Activated naive CD4-positive, alpha-beta T cell (primary cell): ENCODE measurements around the gene CDH6.

Experiments used
- DNase-seq, 4 experiments: peaks; one replicate each; lab custom pipeline; 2025; lab: John Stamatoyannopoulos, UW

The CDH6 gene

GRCh38 chr5:31377274-31377946 lies 183.9 kb downstream of the CDH6 start:
- DNase-seq: no peak

- no peak for DNase-seq
Observed at GRCh38 chr5:31378136-31378535, 184.7 kb downstream of the CDH6 start.
